ENCODE results near the gene POU2F3.

Gene POU2F3

GRCh38 chr11:120256779-120257178, 16.8 kb downstream of the POU2F3 start:
- TF ChIP-seq TAF1 (IDR thresholded peaks at IDR 0.05; ENCODE audit: borderline replicate concordance, insufficient read depth, low read length): no peak

GRCh38 chr11:120257346-120257745, 17.4 kb downstream of the POU2F3 start:
- no peak for TF ChIP-seq POLR2AphosphoS5 (IDR thresholded peaks at IDR 0.05; ENCODE audit: low read depth, low read length)
- TF ChIP-seq TAF1 (IDR thresholded peaks at IDR 0.05; ENCODE audit: borderline replicate concordance, insufficient read depth, low read length): no peak
- no peak for TF ChIP-seq REST (IDR thresholded peaks at IDR 0.05; ENCODE audit: insufficient read depth in 1 of 2, low read depth in 2 of 2, low read length in 2 of 2)
- no peak for TF ChIP-seq SIN3A (IDR thresholded peaks at IDR 0.05; ENCODE audit: borderline replicate concordance, insufficient read depth, low read length)
- TF ChIP-seq FOXP2 (optimal IDR thresholded peaks at IDR 0.05; ENCODE audit: borderline replicate concordance, extremely low read depth, extremely low read length, insufficient read depth): no peak

GRCh38 chr11:120258661-120259060, 18.7 kb downstream of the POU2F3 start:
- TF ChIP-seq FOXP2 (optimal IDR thresholded peaks at IDR 0.05; ENCODE audit: borderline replicate concordance, extremely low read depth, extremely low read length, insufficient read depth) (no peak), POLR2AphosphoS5 (IDR thresholded peaks at IDR 0.05; ENCODE audit: low read depth, low read length) (no peak), REST (IDR thresholded peaks at IDR 0.05; ENCODE audit: insufficient read depth in 1 of 2, low read depth in 2 of 2, low read length in 2 of 2) (no peak), TAF1 (IDR thresholded peaks at IDR 0.05; ENCODE audit: borderline replicate concordance, insufficient read depth, low read length) (no peak), SIN3A (IDR thresholded peaks at IDR 0.05; ENCODE audit: borderline replicate concordance, insufficient read depth, low read length) (no peak)

- TF ChIP-seq REST (IDR thresholded peaks at IDR 0.05; ENCODE audit: insufficient read depth in 1 of 2, low read depth in 2 of 2, low read length in 2 of 2): no peak
- no peak for TF ChIP-seq TAF1 (IDR thresholded peaks at IDR 0.05; ENCODE audit: borderline replicate concordance, insufficient read depth, low read length)
- TF ChIP-seq POLR2AphosphoS5 (IDR thresholded peaks at IDR 0.05; ENCODE audit: low read depth, low read length): no peak
- no peak for TF ChIP-seq FOXP2 (optimal IDR thresholded peaks at IDR 0.05; ENCODE audit: borderline replicate concordance, extremely low read depth, extremely low read length, insufficient read depth)
- TF ChIP-seq SIN3A (IDR thresholded peaks at IDR 0.05; ENCODE audit: borderline replicate concordance, insufficient read depth, low read length): no peak
Measured at GRCh38 chr11:120259241-120259640, 19.3 kb downstream of the POU2F3 start.

DNA sequence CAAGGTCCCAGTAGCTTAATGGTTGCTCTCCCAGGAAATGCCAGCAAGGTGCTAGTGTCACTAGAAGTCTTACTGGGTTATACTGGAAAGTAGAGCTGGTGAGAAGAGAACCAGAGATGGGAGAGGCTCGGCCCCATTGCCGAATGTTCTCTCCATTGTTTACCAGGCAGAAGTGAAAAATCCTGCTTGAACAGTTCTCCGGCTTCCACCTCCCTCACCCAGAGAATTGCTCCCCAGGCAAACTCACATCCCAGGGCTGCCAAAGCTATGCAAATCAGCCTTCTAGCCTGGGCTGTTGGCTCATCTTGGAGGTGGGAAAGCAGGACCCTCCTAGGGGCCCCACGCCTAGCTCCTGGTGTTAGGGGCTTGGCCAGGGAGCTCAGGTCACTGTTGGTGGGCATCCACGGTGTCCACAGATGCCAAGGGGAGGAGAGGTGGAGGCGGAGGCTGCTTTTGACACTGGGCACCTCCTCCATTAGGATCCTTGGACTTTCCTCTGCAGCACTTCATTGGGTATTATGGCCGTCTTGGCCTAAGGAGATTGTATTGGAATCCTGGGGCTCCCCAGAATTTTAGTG, 20.1 kb downstream of the POU2F3 start:
- TF ChIP-seq TAF1 (IDR thresholded peaks at IDR 0.05; ENCODE audit: borderline replicate concordance, insufficient read depth, low read length) (no peak), FOXP2 (optimal IDR thresholded peaks at IDR 0.05; ENCODE audit: borderline replicate concordance, extremely low read depth, extremely low read length, insufficient read depth) (no peak), REST (IDR thresholded peaks at IDR 0.05; ENCODE audit: insufficient read depth in 1 of 2, low read depth in 2 of 2, low read length in 2 of 2) (no peak), POLR2AphosphoS5 (IDR thresholded peaks at IDR 0.05; ENCODE audit: low read depth, low read length) (no peak), SIN3A (IDR thresholded peaks at IDR 0.05; ENCODE audit: borderline replicate concordance, insufficient read depth, low read length) (no peak)
